Erythroblast (primary cell): Measurements from ENCODE around the gene SNX27.

Source experiments
- GATA1 ChIP-seq: IDR thresholded peaks from 2 replicates; pipeline ENCODE4 v1.6.1; 2011; ENCODE audit warnings: low read depth, mild to moderate bottlenecking, control low read depth, low read length, moderate library complexity
- POLR2A ChIP-seq: IDR thresholded peaks from 2 replicates; pipeline ENCODE4 v1.6.1; 2011; ENCODE audit warnings: mild to moderate bottlenecking, low read length

DNA sequence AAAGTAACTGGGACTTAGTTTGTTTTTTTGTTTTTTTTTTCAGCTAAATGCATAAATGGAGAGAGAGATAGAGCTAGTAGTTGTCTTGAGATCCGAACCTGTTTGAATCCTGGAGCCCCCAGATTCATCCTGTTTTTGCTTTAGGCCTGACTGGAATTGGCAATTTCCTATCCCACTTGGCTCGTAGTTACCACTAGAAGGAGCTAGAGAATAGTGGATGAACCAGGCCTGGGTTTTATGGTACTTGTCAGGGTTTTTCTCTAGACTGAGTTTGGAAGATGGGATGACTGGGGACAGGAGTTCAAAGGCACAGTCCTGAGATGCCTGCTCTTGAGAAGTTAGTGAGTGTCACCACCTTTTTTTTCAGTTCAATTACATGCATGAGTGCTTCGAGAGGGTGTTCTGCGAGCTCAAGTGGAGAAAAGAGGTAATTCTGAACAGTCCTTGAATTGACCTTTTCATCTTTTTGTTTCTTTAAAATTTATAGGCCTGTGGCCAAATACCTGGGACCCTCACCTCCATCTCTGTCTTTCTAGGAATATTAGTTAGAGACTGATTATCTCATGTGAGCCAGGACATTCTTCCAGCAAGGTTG, 81.3 kb downstream of the SNX27 start:
- TF ChIP-seq POLR2A: no peak
- no peak for TF ChIP-seq GATA1
